GM12878 (cell line): ENCODE measurements around the gene UTF1. TPM values are rescaled to one million over a fixed set of nuclear protein-coding genes. Genes with fewer than 3 reads are reported as not detected.

Experiments used
- ATAC-seq: fragments of 200-7000 bp; cut with Tn5 transposase; 3 replicates; pipeline ENCODE4 v1.9.1; 2020; ENCODE audit warnings: mild to moderate bottlenecking, moderate library complexity
- BruUV-seq: library from RNA; stranded (reverse); fragments of 400-500 nt; replicated peaks from 2 replicates; lab custom pipeline; 2021; lab: Mats Ljungman, UMichigan
- CTCF ChIA-PET: fragments of 300-600 bp; sonication (Branson Sonifier 250); formaldehyde crosslinking; extraction: SDS; loops from one replicate; lab custom pipeline; 2021; ENCODE audit warnings: inconsistent platforms; lab: Yijun Ruan, JAX
- POLR2A ChIA-PET: fragments of 350-600 bp; formaldehyde crosslinking; extraction: SDS; loops from one replicate; lab custom pipeline; 2021; ENCODE audit warnings: inconsistent platforms; lab: Charles Lee
- RAD21 ChIA-PET: fragments of 300-600 bp; sonication (Branson Sonifier 250); formaldehyde crosslinking; loops from one replicate; lab custom pipeline; 2023; ENCODE audit warnings: antibody characterized with exemption; ENCODE audit not compliant: unreplicated experiment; lab: Charles Lee
- SMC1A ChIA-PET: fragments of 300-600 bp; sonication (Branson Sonifier 250); formaldehyde crosslinking; loops from one replicate; lab custom pipeline; 2023; ENCODE audit not compliant: unreplicated experiment, uncharacterized antibody; lab: Charles Lee
- DNase-seq: peaks from one replicate; pipeline ENCODE4 v3.0.0-alpha.2; 2011; ENCODE audit warnings: low read depth, low spot score
- FAIRE-seq: peaks from 3 replicates; lab custom pipeline; 2011; peaks lifted over from hg19 to GRCh38; lab: Jason Lieb, UNC
- H2AFZ ChIP-seq: 2 replicates; pipeline ENCODE4 v1.6.0; 2011; ENCODE audit warnings: low read depth, low read length, control low read depth; ENCODE audit not compliant: control insufficient read depth
- H3K27ac ChIP-seq: 2 replicates; pipeline ENCODE4 v1.5.1; 2011; ENCODE audit warnings: control low read depth; ENCODE audit not compliant: control insufficient read depth, insufficient read depth
- H3K27me3 ChIP-seq, 2 experiments: replicated peaks in 1 of 2; 2 replicates each; pipeline versions ENCODE4 v1.6.0 to v1.6.1; 2011; ENCODE audit warnings: low read length in 1 of 2; ENCODE audit not compliant: control insufficient read depth in 2 of 2, insufficient read depth in 2 of 2
- H3K36me3 ChIP-seq, 2 experiments: 2 replicates each; pipeline ENCODE4 v1.5.1; 2011; ENCODE audit warnings: low read length in 1 of 2; ENCODE audit not compliant: control insufficient read depth in 2 of 2, insufficient read depth in 2 of 2
- H3K4me1 ChIP-seq: 2 replicates; pipeline ENCODE4 v1.6.1; 2011; ENCODE audit warnings: mild to moderate bottlenecking, low read length, moderate library complexity, mixed read lengths; ENCODE audit not compliant: control insufficient read depth, insufficient read depth
- H3K4me2 ChIP-seq: 2 replicates; pipeline ENCODE4 v1.6.0; 2011; ENCODE audit warnings: control low read depth; ENCODE audit not compliant: control insufficient read depth, insufficient read depth
- H3K4me3 ChIP-seq: fragments of 200-600 bp; sonication (generic); 2 replicates; pipeline ENCODE4 v1.5.1; 2016
- H3K79me2 ChIP-seq: 2 replicates; pipeline ENCODE4 v1.6.0; 2011; ENCODE audit warnings: low read length; ENCODE audit not compliant: control insufficient read depth, insufficient read depth
- H3K9ac ChIP-seq: 2 replicates; pipeline ENCODE4 v1.8.0; 2011; ENCODE audit warnings: low read length, control low read depth, mixed read lengths; ENCODE audit not compliant: control insufficient read depth, insufficient read depth
- H3K9me3 ChIP-seq: replicated peaks from 3 replicates; pipeline ENCODE4 v1.5.1; 2011; ENCODE audit warnings: mild to moderate bottlenecking, low read length; ENCODE audit not compliant: control insufficient read depth, insufficient read depth
- H4K20me1 ChIP-seq: 2 replicates; pipeline ENCODE4 v1.6.0; 2011; ENCODE audit not compliant: control insufficient read depth, insufficient read depth
- DPF2 ChIP-seq: fragments of 450-650 bp; IDR thresholded peaks from 2 replicates; pipeline ENCODE4 v1.6.1; 2017; ENCODE audit warnings: mild to moderate bottlenecking
- ESRRA ChIP-seq: IDR thresholded peaks from 2 replicates; pipeline ENCODE4 v1.6.1; 2012; ENCODE audit warnings: mild to moderate bottlenecking, low read length, improper control_type of control experiment
- EZH2 ChIP-seq: IDR thresholded peaks from 2 replicates; pipeline ENCODE4 v1.6.1; 2012; ENCODE audit warnings: low read depth, mild to moderate bottlenecking, control low read depth, inconsistent platforms, low read length, borderline replicate concordance; ENCODE audit not compliant: control insufficient read depth
- HDAC2 ChIP-seq: fragments of 200-600 bp; sonication (generic); IDR thresholded peaks from 2 replicates; pipeline ENCODE4 v1.6.1; 2017
- HDAC6 ChIP-seq: fragments of 200-600 bp; sonication (generic); IDR thresholded peaks from one replicate; pipeline ENCODE4 v1.8.0; 2017; ENCODE audit warnings: antibody characterized with exemption; ENCODE audit not compliant: unreplicated experiment
- KAT2A ChIP-seq: conservative IDR thresholded peaks from 2 replicates; pipeline ENCODE4 v1.6.1; 2011; ENCODE audit warnings: low read depth, low read length; ENCODE audit not compliant: control insufficient read depth
- KDM1A ChIP-seq: fragments of 200-600 bp; sonication (generic); IDR thresholded peaks from 2 replicates; pipeline ENCODE4 v1.6.1; 2016; ENCODE audit warnings: borderline replicate concordance
- MEF2A ChIP-seq: IDR thresholded peaks from 2 replicates; pipeline ENCODE4 v1.6.1; 2011; ENCODE audit warnings: low read depth, mild to moderate bottlenecking, low read length, moderate library complexity; ENCODE audit not compliant: insufficient read depth
- MTA3 ChIP-seq: IDR thresholded peaks from 2 replicates; pipeline ENCODE4 v1.6.1; 2012; ENCODE audit warnings: low read length, inconsistent platforms, borderline replicate concordance
- MYC ChIP-seq: IDR thresholded peaks from 2 replicates; pipeline ENCODE4 v1.6.1; 2011; ENCODE audit warnings: mild to moderate bottlenecking, low read length, moderate library complexity, inconsistent platforms; ENCODE audit not compliant: insufficient read depth, insufficient replicate concordance, insufficient read length, severe bottlenecking
- NR2C2 ChIP-seq: IDR thresholded peaks from 2 replicates; pipeline ENCODE4 v1.6.1; 2011; ENCODE audit warnings: borderline replicate concordance, low read depth; ENCODE audit not compliant: control insufficient read depth, insufficient read length
- POLR2AphosphoS2 ChIP-seq: IDR thresholded peaks from 2 replicates; pipeline ENCODE4 v1.6.1; 2011; ENCODE audit warnings: low read depth, mild to moderate bottlenecking, low read length, improper control_type of control experiment, moderate library complexity
- RCOR1 ChIP-seq: conservative IDR thresholded peaks from 2 replicates; pipeline ENCODE4 v1.6.1; 2012; ENCODE audit warnings: low read depth, low read length, improper control_type of control experiment
- SMAD1 ChIP-seq: fragments of 450-650 bp; IDR thresholded peaks from 2 replicates; pipeline ENCODE4 v1.6.1; 2018; ENCODE audit warnings: mild to moderate bottlenecking, low read depth; ENCODE audit not compliant: partially characterized antibody
- SUPT20H ChIP-seq: IDR thresholded peaks from 2 replicates; pipeline ENCODE4 v1.6.1; 2011; ENCODE audit warnings: low read depth, mild to moderate bottlenecking, low read length, moderate library complexity, borderline replicate concordance; ENCODE audit not compliant: control insufficient read depth
- TBL1XR1 ChIP-seq: IDR thresholded peaks from 2 replicates; pipeline ENCODE4 v1.6.1; 2012; ENCODE audit warnings: low read depth, low read length, improper control_type of control experiment
- TCF7 ChIP-seq: IDR thresholded peaks from 2 replicates; pipeline ENCODE4 v1.6.1; 2014; ENCODE audit warnings: antibody characterized with exemption, borderline replicate concordance
- ZBED1 ChIP-seq: IDR thresholded peaks from 2 replicates; pipeline ENCODE4 v1.6.1; 2016; ENCODE audit warnings: borderline replicate concordance
- WGBS: methylation state at CpG from one replicate; pipeline ENCODE4 v1.1.6; 2016; ENCODE audit warnings: low lambda C conversion rate; ENCODE audit not compliant: insufficient replicate concordance, insufficient coverage; ENCODE audit errors: missing lambda C conversion rate; 5-methylcytosine and 5-hydroxymethylcytosine counted together
- in situ Hi-C: fragments of 300-500 bp; cut with MboI; formaldehyde crosslinking; loops from 9 replicates; pipeline ENCODE4 v1.14.3; 2018; ENCODE audit warnings: mixed read lengths
- intact Hi-C: fragments of 100-400 bp; cut with micrococcal nuclease; formaldehyde crosslinking; loops from one replicate; pipeline ENCODE4 v1.14.2; 2022; ENCODE audit not compliant: unreplicated experiment
- polyA plus RNA-seq, 11 experiments: library from polyadenylated mRNA; depleted of rRNA in 4 of 11; unstranded in 6 of 11; stranded (reverse) in 5 of 11; fragments of >200 nt; fragmentation: Nextera tagmentation in 4 of 11; fragmentation: Illumina TruSeq in 1 of 11; extraction: Ambion mirVana in 4 of 11; extraction: Trizol in 1 of 11; gene quantifications; 1 replicate in 1 of 11; 2 replicates in 10 of 11; pipeline versions ENCODE4 v1.2.1 to v1.2.3, GENCODE V29; 2011 to 2016; ENCODE audit warnings: inconsistent platforms in 2 of 11, missing spikeins in 2 of 11, low read depth in 1 of 11
- total RNA-seq, 4 experiments: library from RNA; depleted of rRNA in 3 of 4; stranded (reverse); fragments of >200 nt in 3 of 4; fragmentation: Illumina TruSeq in 1 of 4; extraction: Trizol in 1 of 4; gene quantifications; 2 replicates each; pipeline versions ENCODE4 v1.2.1 to v1.2.3, GENCODE V29; 2013 to 2021
- TF ChIP-seq, protein P1 (sequence below): IDR thresholded peaks from 2 replicates; pipeline ENCODE4 v1.6.1; 2012; ENCODE audit warnings: low read depth, low read length, improper control_type of control experiment
- TF ChIP-seq, protein P2 (sequence below): fragments of 150-350 bp; IDR thresholded peaks from 2 replicates; pipeline ENCODE4 v1.6.1; 2014; ENCODE audit warnings: mild to moderate bottlenecking, low read depth, low read length

UTF1 gene
- total and polyA plus RNA-seq, 10 of the 15 experiments (the other 5 are each of a cell fraction or from before 2014, with no cell fraction given): not detected

- TF ChIP-seq SMAD1 (no peak), ESRRA (no peak), KAT2A (no peak), EZH2 (no peak), TBL1XR1 (no peak), MTA3 (no peak)
- TF ChIP-seq, all 136 proteins: peak for 0
These were observed 20.1 kb downstream of the UTF1 start (continued) for GRCh38 chr10:133249975-133250754.

DNA sequence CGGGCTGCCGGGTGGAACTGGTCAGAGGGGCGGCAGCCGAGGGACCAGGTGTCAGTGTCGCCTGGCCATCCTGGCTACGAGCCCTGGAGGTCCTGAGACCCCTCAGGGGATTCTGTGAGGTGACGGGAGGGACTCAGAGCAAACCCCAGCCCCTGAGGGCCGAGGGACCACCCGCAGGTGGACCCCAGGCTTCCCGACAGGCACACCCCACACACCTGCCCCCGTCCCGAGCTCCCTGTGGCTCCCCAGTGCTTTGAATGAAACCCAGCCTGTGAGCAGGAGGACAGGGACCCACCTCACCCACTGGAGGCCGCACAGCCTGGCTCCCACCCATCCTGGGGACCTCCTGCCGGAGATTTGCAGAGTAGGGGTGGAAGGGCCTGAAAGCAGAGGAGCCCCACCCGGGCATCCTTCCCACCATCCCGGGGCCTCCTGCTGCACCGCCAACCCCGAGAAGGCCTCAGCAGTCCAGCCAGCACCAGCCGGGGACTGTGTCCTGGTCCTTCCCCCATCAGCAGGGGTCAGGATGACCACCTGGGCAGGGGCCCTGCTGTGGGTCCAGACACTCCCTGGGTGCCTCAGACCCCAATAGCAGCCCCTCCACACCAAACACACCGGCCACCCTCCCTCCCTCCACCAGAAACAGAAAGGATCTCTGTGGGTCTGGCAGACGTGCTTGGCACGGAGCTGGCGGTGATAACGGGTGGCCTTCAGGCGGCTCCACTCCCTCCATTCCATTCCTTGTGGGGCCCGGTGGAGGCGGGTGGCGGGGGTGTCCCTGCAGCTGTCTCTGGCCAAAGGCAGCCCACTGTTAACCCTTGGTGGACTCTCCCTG, 21.6 kb downstream of the UTF1 start:
- 31% methylated on average over 27 of the region's 28 CpGs for WGBS
- no TSS peak for BruUV-seq
- Histone ChIP-seq H3K9ac (no peak overlapping the region), H3K79me2 (no peaks in the 10 kb centered on the region), H4K20me1 (no peaks in the 10 kb centered on the region), H3K27me3 (no peaks in the 10 kb centered on the region), H3K36me3 (no peaks in the 10 kb centered on the region), H2AFZ (no peak overlapping the region), H3K4me1 (no peaks in the 10 kb centered on the region), H3K4me3 (no peak overlapping the region), H3K4me2 (no peak overlapping the region), H3K9me3 (no peaks in the 10 kb centered on the region), H3K27ac (no peak overlapping the region)
- ChIA-PET POLR2A (no interaction called here), CTCF (no interaction called here), RAD21 (no interaction called here), SMC1A (no interaction called here)
- DNase-seq (no peak), ATAC-seq (no peak), FAIRE-seq (no peak)
- in situ Hi-C loops (no loop called here), intact Hi-C loops (no loop called here)
- TF ChIP-seq TBL1XR1 (no peak), MEF2A (no peak), DPF2 (no peak), KDM1A (no peak), NR2C2 (no peak), SUPT20H (no peak), HDAC2 (no peak), TCF7 (no peak), POLR2AphosphoS2 (no peak), RCOR1 (no peak), ZBED1 (no peak), MYC (no peak), HDAC6 (no peak)
- TF ChIP-seq, protein P1, sequence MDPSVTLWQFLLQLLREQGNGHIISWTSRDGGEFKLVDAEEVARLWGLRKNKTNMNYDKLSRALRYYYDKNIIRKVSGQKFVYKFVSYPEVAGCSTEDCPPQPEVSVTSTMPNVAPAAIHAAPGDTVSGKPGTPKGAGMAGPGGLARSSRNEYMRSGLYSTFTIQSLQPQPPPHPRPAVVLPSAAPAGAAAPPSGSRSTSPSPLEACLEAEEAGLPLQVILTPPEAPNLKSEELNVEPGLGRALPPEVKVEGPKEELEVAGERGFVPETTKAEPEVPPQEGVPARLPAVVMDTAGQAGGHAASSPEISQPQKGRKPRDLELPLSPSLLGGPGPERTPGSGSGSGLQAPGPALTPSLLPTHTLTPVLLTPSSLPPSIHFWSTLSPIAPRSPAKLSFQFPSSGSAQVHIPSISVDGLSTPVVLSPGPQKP: no peak
- TF ChIP-seq, protein P2, sequence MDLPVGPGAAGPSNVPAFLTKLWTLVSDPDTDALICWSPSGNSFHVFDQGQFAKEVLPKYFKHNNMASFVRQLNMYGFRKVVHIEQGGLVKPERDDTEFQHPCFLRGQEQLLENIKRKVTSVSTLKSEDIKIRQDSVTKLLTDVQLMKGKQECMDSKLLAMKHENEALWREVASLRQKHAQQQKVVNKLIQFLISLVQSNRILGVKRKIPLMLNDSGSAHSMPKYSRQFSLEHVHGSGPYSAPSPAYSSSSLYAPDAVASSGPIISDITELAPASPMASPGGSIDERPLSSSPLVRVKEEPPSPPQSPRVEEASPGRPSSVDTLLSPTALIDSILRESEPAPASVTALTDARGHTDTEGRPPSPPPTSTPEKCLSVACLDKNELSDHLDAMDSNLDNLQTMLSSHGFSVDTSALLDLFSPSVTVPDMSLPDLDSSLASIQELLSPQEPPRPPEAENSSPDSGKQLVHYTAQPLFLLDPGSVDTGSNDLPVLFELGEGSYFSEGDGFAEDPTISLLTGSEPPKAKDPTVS: no peak
